Panc1 (cell line): ENCODE data around the gene CHCHD3. TPM values are rescaled to one million over a fixed set of nuclear protein-coding genes. Genes with fewer than 3 reads are reported as not detected.

Experiments used
- ATAC-seq: fragments of 200-7000 bp; cut with Tn5 transposase; 2 replicates; pipeline ENCODE4 v1.9.1; 2020; ENCODE audit warnings: mild to moderate bottlenecking, moderate library complexity
- BruUV-seq: library from RNA; stranded (reverse); fragments of 400-500 nt; replicated peaks from 2 replicates; lab custom pipeline; 2021; lab: Mats Ljungman, UMichigan
- CTCF ChIA-PET: fragments of 300-600 bp; sonication (Branson Sonifier 250); formaldehyde crosslinking; loops from one replicate; lab custom pipeline; 2022; ENCODE audit warnings: antibody characterized with exemption; lab: Charles Lee
- POLR2A ChIA-PET: fragments of 300-600 bp; sonication (Branson Sonifier 250); formaldehyde crosslinking; loops from one replicate; lab custom pipeline; 2022; ENCODE audit warnings: antibody characterized with exemption; lab: Charles Lee
- DNase-seq: peaks from one replicate; pipeline ENCODE4 v3.0.0-alpha.2; 2010; ENCODE audit warnings: low read depth, low spot score
- H3K27ac ChIP-seq: 2 replicates; pipeline ENCODE4 v1.5.1; 2011; ENCODE audit warnings: mild to moderate bottlenecking, low read length, inconsistent platforms
- H3K27me3 ChIP-seq: fragments of 200-500 bp; sonication (Bioruptor generic); 2 replicates; pipeline ENCODE4 v1.6.0; 2014; ENCODE audit warnings: low read length, inconsistent platforms; ENCODE audit not compliant: control insufficient read depth, insufficient read depth
- H3K36me3 ChIP-seq: fragments of 200-500 bp; sonication (Bioruptor generic); 2 replicates; pipeline ENCODE4 v1.5.1; 2014; ENCODE audit warnings: inconsistent platforms, mild to moderate bottlenecking, low read length, moderate library complexity; ENCODE audit not compliant: control insufficient read depth, insufficient read depth
- H3K4me1 ChIP-seq: 2 replicates; pipeline ENCODE4 v1.5.1; 2011; ENCODE audit warnings: inconsistent platforms, mild to moderate bottlenecking, low read length, moderate library complexity; ENCODE audit not compliant: control insufficient read depth, insufficient read depth
- H3K4me3 ChIP-seq, 2 experiments: 2 replicates each; pipeline ENCODE4 v1.5.1; 2011 to 2012; ENCODE audit warnings: low read depth in 2 of 2, low read length in 2 of 2, mild to moderate bottlenecking in 2 of 2, inconsistent platforms in 1 of 2, moderate library complexity in 1 of 2
- H3K9me3 ChIP-seq: fragments of 200-500 bp; sonication (Bioruptor generic); 2 replicates; pipeline ENCODE4 v1.5.1; 2014; ENCODE audit warnings: low read depth, mild to moderate bottlenecking, inconsistent platforms, low read length, moderate library complexity; ENCODE audit not compliant: control insufficient read depth, insufficient read depth
- CTCF ChIP-seq: fragments of 450-650 bp; IDR thresholded peaks from 2 replicates; pipeline ENCODE4 v1.5.1; 2017; ENCODE audit warnings: mild to moderate bottlenecking
- POLR2AphosphoS5 ChIP-seq: IDR thresholded peaks from 2 replicates; pipeline ENCODE4 v1.6.1; 2012; ENCODE audit warnings: mild to moderate bottlenecking, low read depth, low read length, moderate library complexity
- REST ChIP-seq, 2 experiments: IDR thresholded peaks; 2 replicates each; pipeline ENCODE4 v1.6.1; 2011 to 2012; ENCODE audit warnings: low read depth in 2 of 2, control low read depth in 1 of 2, low read length in 1 of 2, mild to moderate bottlenecking in 1 of 2, moderate library complexity in 1 of 2; ENCODE audit not compliant: insufficient read depth in 1 of 2
- SIN3A ChIP-seq: IDR thresholded peaks from 2 replicates; pipeline ENCODE4 v1.6.1; 2012; ENCODE audit warnings: low read depth, mild to moderate bottlenecking, low read length, moderate library complexity, borderline replicate concordance; ENCODE audit not compliant: insufficient read depth
- TCF7L2 ChIP-seq: IDR thresholded peaks from 2 replicates; pipeline ENCODE4 v1.6.1; 2011; ENCODE audit warnings: mild to moderate bottlenecking, low read depth, low read length, inconsistent platforms
- in situ Hi-C: cut with HindIII; loops from 2 replicates; pipeline ENCODE4 v1.10.0; 2016; ENCODE audit warnings: low sequenced_read_pairs, low pct_unique_long_range_greater_than_20kb
- intact Hi-C: fragments of 100-400 bp; cut with micrococcal nuclease; formaldehyde crosslinking; loops from one replicate; pipeline ENCODE4 v1.10.0; 2022; ENCODE audit not compliant: unreplicated experiment
- total RNA-seq: library from RNA; stranded (reverse); gene quantifications from one replicate; pipeline ENCODE4 v1.2.1, GENCODE V29; 2021; ENCODE audit not compliant: unreplicated experiment

The CHCHD3 gene
- total RNA-seq, 1 experiment from 2014 or later, result 109 TPM

- ATAC-seq, result no peak
Measured at GRCh38 chr7:133051719-133052400, 30.0 kb downstream of the CHCHD3 start.

GRCh38 chr7:133051066-133051465 lies 30.8 kb downstream of the CHCHD3 start:
- CTCF ChIA-PET, result no interaction called here
- H3K36me3 ChIP-seq, result no peaks in the 10 kb centered on the region
- TF ChIP-seq CTCF, result peak; percentile 42
- TF ChIP-seq REST (IDR thresholded peaks at IDR 0.05; ENCODE audit: insufficient read depth in 1 of 2, low read depth in 2 of 2, low read length in 1 of 2), result no peak
- no peak for DNase-seq
- no peaks in the 10 kb centered on the region for H3K4me1 ChIP-seq
- H3K27ac ChIP-seq, result no peak overlapping the region
- H3K9me3 ChIP-seq, result no peaks in the 10 kb centered on the region
- 0 out of 2 replicates have a peak, but pooled peaks have one; percentile 45 for ATAC-seq
- H3K4me3 ChIP-seq, result no peak overlapping the region
- no TSS peak for BruUV-seq
- H3K27me3 ChIP-seq, result no peaks in the 10 kb centered on the region
- in situ Hi-C loops (no loop called here), intact Hi-C loops (no loop called here)
- POLR2A ChIA-PET, result interaction anchor here (1.1 kb wide), 1 partner anchor 24 kb away, joined by 3 read pairs; no protein-coding TSS in a partner anchor

More at GRCh38 chr7:133051719-133052400, 30.0 kb downstream of the CHCHD3 start:
- Histone ChIP-seq H3K4me3 (no peak overlapping the region), H3K27ac (no peak overlapping the region), H3K4me1 (no peaks in the 10 kb centered on the region), H3K9me3 (no peaks in the 10 kb centered on the region), H3K27me3 (no peaks in the 10 kb centered on the region), H3K36me3 (no peaks in the 10 kb centered on the region)
- no peak for TF ChIP-seq SIN3A
- TF ChIP-seq TCF7L2, result no peak
- TF ChIP-seq CTCF, result no peak
- TF ChIP-seq POLR2AphosphoS5, result no peak
- no peak for TF ChIP-seq REST (IDR thresholded peaks at IDR 0.05; ENCODE audit: insufficient read depth in 1 of 2, low read depth in 2 of 2, low read length in 1 of 2)
- intact Hi-C loops, result no loop called here
- DNase-seq, result no peak
- ChIA-PET POLR2A (interaction anchor here (0.6 kb wide), 1 partner anchor 19 kb away, joined by 3 read pairs; no protein-coding TSS in a partner anchor), CTCF (no interaction called here)
- BruUV-seq, result no TSS peak
- in situ Hi-C loops, result no loop called here
